Muscle layer of duodenum (tissue), 2 donors: ENCODE data around the gene TSPEAR.

ENCODE experiments used
- H3K27ac ChIP-seq: one replicate; pipeline ENCODE4 v1.7.0; 2013; ENCODE audit warnings: mild to moderate bottlenecking, low read length
- H3K27me3 ChIP-seq: one replicate; pipeline ENCODE4 v1.7.0; 2013; ENCODE audit warnings: low read depth, mild to moderate bottlenecking, control low read depth, low read length
- H3K36me3 ChIP-seq, 2 donors: one replicate each; pipeline ENCODE4 v1.7.0; 2013; ENCODE audit warnings: low read length in 2 of 2, control low read depth in 1 of 2, mild to moderate bottlenecking in 1 of 2; ENCODE audit not compliant: insufficient read depth in 2 of 2, control insufficient read depth in 1 of 2
- H3K4me1 ChIP-seq, 2 donors: one replicate each; pipeline ENCODE4 v1.7.0; 2013; ENCODE audit warnings: low read length in 2 of 2, mild to moderate bottlenecking in 2 of 2, control low read depth in 1 of 2, moderate library complexity in 1 of 2; ENCODE audit not compliant: insufficient read depth in 2 of 2, control insufficient read depth in 1 of 2
- H3K4me3 ChIP-seq, 2 donors: one replicate each; pipeline ENCODE4 v1.7.0; 2013; ENCODE audit warnings: low read length in 2 of 2, low read depth in 1 of 2, mild to moderate bottlenecking in 1 of 2
- H3K9me3 ChIP-seq, 2 donors: one replicate each; pipeline ENCODE4 v1.7.0; 2013; ENCODE audit warnings: low read length in 2 of 2, control low read depth in 1 of 2, mild to moderate bottlenecking in 1 of 2; ENCODE audit not compliant: control insufficient read depth in 1 of 2
- donor health status: healthy.

TSPEAR gene

GRCh38 chr21:44466996-44467858 lies 244.1 kb downstream of the TSPEAR start:
- H3K9me3 ChIP-seq = no peaks in the 10 kb centered on the region
- H3K36me3 ChIP-seq = no peaks in the 10 kb centered on the region
- no peak overlapping the region for H3K27ac ChIP-seq

GRCh38 chr21:44466351-44466954 lies 244.9 kb downstream of the TSPEAR start:
- Histone ChIP-seq H3K4me1 (no peaks in the 10 kb centered on the region), H3K4me3 (no peak overlapping the region), H3K27ac (no peak overlapping the region), H3K9me3 (no peaks in the 10 kb centered on the region), H3K27me3 (no peaks in the 10 kb centered on the region), H3K36me3 (no peaks in the 10 kb centered on the region)

More at GRCh38 chr21:44466996-44467858, 244.1 kb downstream of the TSPEAR start:
- H3K4me1 ChIP-seq = no peaks in the 10 kb centered on the region
- no peak overlapping the region for H3K4me3 ChIP-seq
- no peaks in the 10 kb centered on the region for H3K27me3 ChIP-seq

GRCh38 chr21:44464351-44464750 lies 247.0 kb downstream of the TSPEAR start:
- H3K4me1 ChIP-seq = no peaks in the 10 kb centered on the region
- peaks cover 0 to 4% of the 10 kb centered on the region in 2 donors for H3K36me3 ChIP-seq
- H3K9me3 ChIP-seq = no peaks in the 10 kb centered on the region
- no peak overlapping the region for H3K27ac ChIP-seq
- H3K27me3 ChIP-seq = no peaks in the 10 kb centered on the region
- H3K4me3 ChIP-seq = no peak overlapping the region

- H3K4me1 ChIP-seq = no peaks in the 10 kb centered on the region
- H3K27ac ChIP-seq = no peak overlapping the region
- H3K27me3 ChIP-seq = no peaks in the 10 kb centered on the region
- peak overlapping the region in 1 of 2 donors; percentile 4 for H3K4me3 ChIP-seq
- H3K9me3 ChIP-seq = no peaks in the 10 kb centered on the region
- peaks cover 0 to 4% of the 10 kb centered on the region in 2 donors for H3K36me3 ChIP-seq
These were observed 247.6 kb downstream of the TSPEAR start for GRCh38 chr21:44463724-44464123.

- no peak overlapping the region for H3K4me3 ChIP-seq
- H3K9me3 ChIP-seq = no peaks in the 10 kb centered on the region
- H3K4me1 ChIP-seq = no peaks in the 10 kb centered on the region
- no peaks in the 10 kb centered on the region for H3K27me3 ChIP-seq
- peaks cover 0 to 4% of the 10 kb centered on the region in 2 donors for H3K36me3 ChIP-seq
- H3K27ac ChIP-seq = no peak overlapping the region
These were observed 248.6 kb downstream of the TSPEAR start for GRCh38 chr21:44462834-44463200.

GRCh38 chr21:44462086-44462833 lies 249.1 kb downstream of the TSPEAR start:
- Histone ChIP-seq H3K9me3 (no peaks in the 10 kb centered on the region), H3K4me3 (no peak overlapping the region), H3K27me3 (no peaks in the 10 kb centered on the region), H3K27ac (no peak overlapping the region), H3K4me1 (no peaks in the 10 kb centered on the region), H3K36me3 (peaks cover 0 to 7% of the 10 kb centered on the region in 2 donors)

- no peaks in the 10 kb centered on the region for H3K9me3 ChIP-seq
- no peak overlapping the region for H3K27ac ChIP-seq
- H3K4me3 ChIP-seq = no peak overlapping the region
- no peaks in the 10 kb centered on the region for H3K27me3 ChIP-seq
- peaks cover 0 to 2% of the 10 kb centered on the region in 2 donors for H3K4me1 ChIP-seq
- peaks cover 0 to 7% of the 10 kb centered on the region in 2 donors for H3K36me3 ChIP-seq
These were observed 249.8 kb downstream of the TSPEAR start for GRCh38 chr21:44461464-44462001.

GRCh38 chr21:44461005-44461404 lies 250.4 kb downstream of the TSPEAR start:
- no peak overlapping the region for H3K27ac ChIP-seq
- peaks cover 0 to 7% of the 10 kb centered on the region in 2 donors for H3K36me3 ChIP-seq
- no peak overlapping the region for H3K4me3 ChIP-seq
- H3K27me3 ChIP-seq = no peaks in the 10 kb centered on the region
- H3K9me3 ChIP-seq = no peaks in the 10 kb centered on the region
- H3K4me1 ChIP-seq = peaks cover 0 to 8% of the 10 kb centered on the region in 2 donors

- Histone ChIP-seq H3K9me3 (no peaks in the 10 kb centered on the region), H3K36me3 (peaks cover 0 to 7% of the 10 kb centered on the region in 2 donors), H3K27ac (no peak overlapping the region), H3K4me1 (peaks cover 0 to 10% of the 10 kb centered on the region in 2 donors), H3K4me3 (no peak overlapping the region), H3K27me3 (no peaks in the 10 kb centered on the region)
These were observed 251.0 kb downstream of the TSPEAR start for GRCh38 chr21:44460441-44460755.

GRCh38 chr21:44459712-44460440 lies 251.5 kb downstream of the TSPEAR start:
- Histone ChIP-seq H3K27me3 (no peaks in the 10 kb centered on the region), H3K36me3 (peaks cover 0 to 7% of the 10 kb centered on the region in 2 donors), H3K4me1 (peaks cover 0 to 12% of the 10 kb centered on the region in 2 donors), H3K27ac (no peak overlapping the region), H3K9me3 (no peaks in the 10 kb centered on the region), H3K4me3 (no peak overlapping the region)
